Thyroid gland (tissue), 4 donors: ENCODE measurements around the gene CMAS.

Experiments used
- CTCF ChIP-seq, 6 experiments: fragments of 200-600 bp in 3 of 6; fragments of 450-650 bp in 3 of 6; sonication (generic) in 3 of 6; IDR thresholded peaks; one replicate each; pipeline ENCODE4 v1.5.1; 2016 to 2019; ENCODE audit warnings: antibody characterized with exemption in 6 of 6, mild to moderate bottlenecking in 2 of 6, inconsistent platforms in 1 of 6, moderate library complexity in 1 of 6
- POLR2A ChIP-seq, 2 donors: fragments of 450-650 bp; IDR thresholded peaks; one replicate each; pipeline ENCODE4 v1.6.1; 2017; ENCODE audit warnings: antibody characterized with exemption in 2 of 2, mild to moderate bottlenecking in 2 of 2, moderate library complexity in 1 of 2

- TF ChIP-seq POLR2A (IDR thresholded peaks at IDR 0.05): no peak
- TF ChIP-seq CTCF (IDR thresholded peaks at IDR 0.05): no peak
Measured at GRCh38 chr12:22044391-22044790, 1.6 kb upstream of the CMAS start.
